ENCODE results near the gene SGSH.

SGSH gene

DNA sequence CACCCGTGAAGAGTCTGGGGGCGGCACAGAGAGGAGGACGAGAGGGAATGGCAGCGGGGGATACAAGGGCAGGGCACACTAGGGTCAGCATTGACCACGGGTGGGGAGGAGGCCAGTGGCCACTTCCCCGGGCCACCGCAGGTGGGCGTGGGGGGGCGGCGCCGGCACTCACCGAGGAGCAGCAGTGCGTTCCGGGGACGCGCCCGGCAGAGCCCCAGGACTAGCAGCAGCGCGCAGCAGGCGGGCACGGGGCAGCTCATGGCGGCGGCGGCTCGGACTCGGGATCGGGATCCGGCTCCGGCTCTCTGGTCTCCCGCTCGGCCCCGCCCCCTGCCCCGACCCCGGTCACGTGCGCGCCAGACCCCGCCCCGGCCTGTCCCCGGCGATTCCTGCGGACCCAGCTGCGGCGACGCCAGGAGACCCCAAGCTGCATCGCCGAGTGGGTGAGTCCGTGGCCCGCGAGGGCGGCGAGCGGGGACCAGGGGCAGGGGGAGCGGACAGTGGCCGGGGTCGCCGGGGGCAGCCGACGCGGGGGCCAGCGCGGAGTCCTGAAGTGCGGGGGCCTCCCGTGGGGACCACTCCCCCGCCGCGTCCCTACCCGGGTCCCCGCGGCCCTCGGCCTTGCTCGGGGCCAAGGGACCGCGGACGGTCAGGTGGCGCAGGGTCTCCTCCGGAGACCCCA, at the start of gene SGSH, which contains the start of gene SLC26A11:
Gene SGSH (minus strand): TSS at position 280 of the 682 bp plus-strand sequence. CDS start 20 bp downstream, at position 260.
Gene SLC26A11 (plus strand): TSS at position 374 of the 682 bp plus-strand sequence. CDS start 1,134 bp downstream, outside the sequence.
- peak; percentile 60 for DNase-seq (ENCODE audit: low read depth)
- TF ChIP-seq, protein P1, sequence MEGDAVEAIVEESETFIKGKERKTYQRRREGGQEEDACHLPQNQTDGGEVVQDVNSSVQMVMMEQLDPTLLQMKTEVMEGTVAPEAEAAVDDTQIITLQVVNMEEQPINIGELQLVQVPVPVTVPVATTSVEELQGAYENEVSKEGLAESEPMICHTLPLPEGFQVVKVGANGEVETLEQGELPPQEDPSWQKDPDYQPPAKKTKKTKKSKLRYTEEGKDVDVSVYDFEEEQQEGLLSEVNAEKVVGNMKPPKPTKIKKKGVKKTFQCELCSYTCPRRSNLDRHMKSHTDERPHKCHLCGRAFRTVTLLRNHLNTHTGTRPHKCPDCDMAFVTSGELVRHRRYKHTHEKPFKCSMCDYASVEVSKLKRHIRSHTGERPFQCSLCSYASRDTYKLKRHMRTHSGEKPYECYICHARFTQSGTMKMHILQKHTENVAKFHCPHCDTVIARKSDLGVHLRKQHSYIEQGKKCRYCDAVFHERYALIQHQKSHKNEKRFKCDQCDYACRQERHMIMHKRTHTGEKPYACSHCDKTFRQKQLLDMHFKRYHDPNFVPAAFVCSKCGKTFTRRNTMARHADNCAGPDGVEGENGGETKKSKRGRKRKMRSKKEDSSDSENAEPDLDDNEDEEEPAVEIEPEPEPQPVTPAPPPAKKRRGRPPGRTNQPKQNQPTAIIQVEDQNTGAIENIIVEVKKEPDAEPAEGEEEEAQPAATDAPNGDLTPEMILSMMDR (IDR thresholded peaks at IDR 0.05; ENCODE audit: low read length, missing control alignments), result no peak
- H3K4me3 ChIP-seq (replicated peaks; ENCODE audit: low read depth, low read length), result peak within 1 kb of the TSS; percentile 86

DNA sequence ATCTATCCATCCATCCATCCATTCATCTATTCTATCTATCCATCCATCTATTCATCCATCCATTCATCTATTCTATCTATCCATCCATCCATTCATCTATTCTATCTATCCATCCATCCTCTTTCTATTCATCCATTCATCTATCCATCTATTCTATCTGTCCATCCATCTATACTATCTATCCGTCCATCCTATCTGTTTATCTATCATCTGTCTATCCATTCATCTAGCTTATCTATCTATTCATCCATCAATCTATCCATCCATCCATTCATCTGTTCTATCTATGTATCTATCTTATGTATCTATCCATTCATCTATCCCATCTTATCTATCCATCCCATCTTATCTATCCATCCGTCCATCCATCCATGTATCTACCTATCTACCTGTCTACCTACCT, 49.3 kb upstream of the SGSH start:
- no peak overlapping the region for H3K4me3 ChIP-seq (replicated peaks; ENCODE audit: low read depth, low read length)
- DNase-seq (ENCODE audit: low read depth), result no peak
- TF ChIP-seq, protein P1 (IDR thresholded peaks at IDR 0.05; ENCODE audit: low read length, missing control alignments), result no peak

DNA sequence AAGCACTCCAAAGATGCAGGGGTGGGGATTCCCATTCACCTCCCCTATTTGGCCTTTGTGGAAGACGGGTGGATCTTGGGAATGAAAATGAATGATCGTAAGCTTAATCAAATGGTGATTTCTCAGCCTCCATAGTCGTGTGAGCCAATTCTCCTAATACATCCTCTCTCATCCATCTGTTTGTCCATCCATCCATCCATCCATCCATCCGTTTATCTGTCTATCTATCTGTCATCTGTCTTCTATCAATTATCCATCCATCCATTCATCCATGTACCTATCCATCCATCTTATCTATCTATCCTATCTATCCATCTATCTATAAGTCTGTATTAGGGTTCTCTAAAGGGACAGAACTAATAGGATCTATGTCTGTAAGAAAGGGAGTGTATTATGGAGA, 48.3 kb upstream of the SGSH start:
- TF ChIP-seq, protein P1 (IDR thresholded peaks at IDR 0.05; ENCODE audit: low read length, missing control alignments), result no peak
- no peak overlapping the region for H3K4me3 ChIP-seq (replicated peaks; ENCODE audit: low read depth, low read length)
- no peak for DNase-seq (ENCODE audit: low read depth)

DNA sequence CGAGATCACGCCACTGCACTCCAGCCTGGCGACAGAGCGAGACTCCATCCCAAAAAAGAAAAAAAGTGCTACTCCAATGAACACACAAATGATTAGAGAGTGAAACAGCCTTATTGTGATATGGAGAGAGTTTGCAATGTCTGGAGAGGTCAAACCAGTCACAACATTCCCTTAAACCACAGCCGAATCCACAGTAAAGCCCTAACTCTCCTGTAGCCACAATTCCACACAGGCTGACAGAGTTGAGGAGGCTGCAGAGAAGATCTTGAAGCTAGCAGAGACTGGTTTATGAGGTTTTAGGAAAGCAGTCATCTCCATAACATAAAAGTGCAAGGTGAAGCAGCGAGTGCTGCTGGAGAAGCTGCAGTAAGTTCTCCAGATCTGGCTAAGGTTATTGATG, 47.3 kb upstream of the SGSH start:
- TF ChIP-seq, protein P1 (IDR thresholded peaks at IDR 0.05; ENCODE audit: low read length, missing control alignments), result no peak
- no peak overlapping the region for H3K4me3 ChIP-seq (replicated peaks; ENCODE audit: low read depth, low read length)
- DNase-seq (ENCODE audit: low read depth), result no peak

DNA sequence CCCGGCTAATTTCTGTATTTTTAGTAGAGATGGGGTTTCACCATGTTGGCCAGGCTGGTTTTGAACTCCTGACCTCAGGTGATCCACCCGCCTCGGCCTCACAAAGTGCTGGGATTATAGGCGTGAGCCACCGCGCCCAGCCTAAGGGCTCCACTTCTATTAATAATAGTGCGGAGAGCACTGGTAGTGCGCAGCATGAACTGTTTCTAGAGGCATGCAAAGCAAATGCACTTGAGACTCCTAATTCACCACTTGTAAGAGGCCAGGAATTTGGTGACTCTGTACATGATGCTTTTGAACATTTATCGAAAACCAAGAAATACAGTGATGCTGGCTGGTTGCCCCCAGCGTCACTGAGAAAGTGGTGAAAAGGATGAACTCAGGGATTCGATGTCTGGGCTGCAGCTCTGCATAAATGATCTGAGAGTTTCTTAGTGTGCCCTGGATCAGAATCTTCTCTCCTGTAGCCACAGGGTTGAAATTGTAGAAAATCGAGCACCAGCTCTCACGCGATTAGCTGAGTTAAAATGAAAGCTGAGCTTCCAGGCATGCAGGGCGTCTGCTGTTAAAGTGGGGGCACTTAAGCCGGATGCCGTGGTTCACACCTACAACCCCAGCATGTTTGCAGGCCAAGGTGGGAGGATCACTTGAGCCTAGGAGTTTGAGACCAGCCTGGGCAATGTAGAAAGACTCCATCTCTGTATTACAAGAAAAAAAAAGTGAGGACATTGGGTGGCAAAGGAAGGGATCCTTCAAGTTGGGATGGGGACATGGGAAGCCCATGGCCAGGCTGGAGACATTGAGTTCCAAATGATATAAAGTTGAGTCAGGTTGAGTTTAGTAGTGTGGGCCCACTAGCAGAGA, 45.3 kb upstream of the SGSH start:
- TF ChIP-seq, protein P1 (IDR thresholded peaks at IDR 0.05; ENCODE audit: low read length, missing control alignments), result no peak
- DNase-seq (ENCODE audit: low read depth), result no peak
- H3K4me3 ChIP-seq (replicated peaks; ENCODE audit: low read depth, low read length), result no peak overlapping the region

DNA sequence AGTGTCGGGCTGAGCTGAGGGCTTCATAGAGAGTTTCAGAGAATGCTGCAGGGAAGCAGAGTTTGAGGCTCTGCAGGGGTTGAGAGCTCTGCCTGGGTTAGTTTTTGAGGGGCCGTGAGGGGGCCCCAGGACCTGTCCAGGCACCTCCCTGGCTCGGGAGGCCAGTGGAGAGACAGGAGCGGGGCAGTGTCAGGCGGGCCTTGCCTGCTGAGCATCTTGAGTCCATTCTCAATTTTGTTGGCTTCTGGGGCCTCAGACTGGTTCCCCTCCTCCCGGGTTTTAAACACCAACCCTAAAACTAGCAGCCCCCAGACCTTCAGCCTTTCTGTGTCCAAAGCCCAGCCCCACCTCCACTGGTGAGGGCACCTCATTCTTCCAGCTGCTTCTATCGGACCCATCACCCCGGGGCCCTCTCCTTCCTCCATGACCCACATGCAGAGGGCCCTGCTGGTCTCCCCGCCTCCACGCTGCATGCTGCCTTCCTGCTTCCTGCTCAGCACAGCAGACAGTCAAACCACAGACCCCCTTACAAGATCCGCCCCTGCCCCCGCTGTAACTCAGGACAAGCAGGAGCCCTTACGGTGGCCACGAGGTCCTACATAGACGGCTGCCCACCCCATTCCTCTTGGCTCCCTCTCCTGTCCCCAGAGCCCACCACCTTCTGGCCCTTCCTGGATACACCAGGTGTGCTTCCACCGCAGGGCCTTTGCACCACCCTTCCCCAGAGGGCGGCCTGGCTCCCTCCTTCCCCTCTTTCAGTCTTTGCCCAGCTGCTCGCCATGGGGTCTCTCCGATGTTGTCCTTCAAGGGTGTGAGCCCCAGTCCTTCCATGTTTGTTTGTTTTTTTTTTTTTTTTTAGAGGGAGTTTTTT, 44.3 kb upstream of the SGSH start:
- no peak overlapping the region for H3K4me3 ChIP-seq (replicated peaks; ENCODE audit: low read depth, low read length)
- TF ChIP-seq, protein P1 (IDR thresholded peaks at IDR 0.05; ENCODE audit: low read length, missing control alignments), result no peak
- DNase-seq (ENCODE audit: low read depth), result no peak

Data from fibroblast of pulmonary artery (primary cell).